ENCODE results near the gene FAM110C. TPM values are rescaled to one million over a fixed set of nuclear protein-coding genes. Genes with fewer than 3 reads are reported as not detected.
A peak's percentile ranks its signal among the peaks of the same experiment; 100 is the strongest.
"Not testable (repeated sequence)": the region's sequence is repeated elsewhere in the genome, so short reads cannot be mapped to it uniquely, and the experiment has no call there.

FAM110C gene
- total RNA-seq, 2 experiments from 2014 or later, result 0.79 to 0.96 TPM

- peak; percentile 64 for DNase-seq
Measured at GRCh38 chr2:32068-32467, 14.2 kb downstream of the FAM110C start.

GRCh38 chr2:29253-29652 lies 17.1 kb downstream of the FAM110C start:
- intact Hi-C loops (cut with micrococcal nuclease), result no loop called here
- H3K27ac Mint-ChIP-seq, result no peak overlapping the region
- ATAC-seq, result no peak

More at GRCh38 chr2:32068-32467, 14.2 kb downstream of the FAM110C start:
- H3K9me3 Mint-ChIP-seq, result no peaks in the 10 kb centered on the region
- ATAC-seq, result peak; percentile 36
- H3K4me1 Mint-ChIP-seq (ENCODE audit: low read depth), result peaks cover 30% of the 10 kb centered on the region
- ChIA-PET POLR2A (no interaction called here), CTCF (no interaction called here)
- no peaks in the 10 kb centered on the region for H3K27me3 Mint-ChIP-seq
- no peak overlapping the region for H3K4me3 Mint-ChIP-seq
- no peak for TF ChIP-seq CTCF (IDR thresholded peaks at IDR 0.05)
- no peak overlapping the region for H3K27ac Mint-ChIP-seq
- intact Hi-C loops (cut with micrococcal nuclease), result no loop called here
- no peaks in the 10 kb centered on the region for H3K36me3 Mint-ChIP-seq (ENCODE audit: low read depth)

GRCh38 chr2:28406-28975 lies 17.8 kb downstream of the FAM110C start:
- ChIA-PET POLR2A (no interaction called here), CTCF (interaction anchor here (1.0 to 1.5 kb wide), 2 partner anchors 9 to 17 kb away, joined by 4 to 5 read pairs; no protein-coding TSS in a partner anchor)

More at GRCh38 chr2:29253-29652, 17.1 kb downstream of the FAM110C start:
- Mint-ChIP-seq H3K36me3 (ENCODE audit: low read depth) (no peaks in the 10 kb centered on the region), H3K27me3 (no peaks in the 10 kb centered on the region), H3K9me3 (no peaks in the 10 kb centered on the region), H3K4me3 (no peak overlapping the region), H3K4me1 (ENCODE audit: low read depth) (peaks cover 30% of the 10 kb centered on the region)
- no peak for DNase-seq
- TF ChIP-seq CTCF (IDR thresholded peaks at IDR 0.05), result no peak
- ChIA-PET POLR2A (no interaction called here), CTCF (no interaction called here)

GRCh38 chr2:26891-27290 lies 19.4 kb downstream of the FAM110C start:
- Mint-ChIP-seq H3K27ac (no peak overlapping the region), H3K9me3 (no peaks in the 10 kb centered on the region), H3K36me3 (ENCODE audit: low read depth) (no peaks in the 10 kb centered on the region), H3K4me3 (no peak overlapping the region), H3K27me3 (no peaks in the 10 kb centered on the region), H3K4me1 (ENCODE audit: low read depth) (peaks cover 19% of the 10 kb centered on the region)
- intact Hi-C loops (cut with micrococcal nuclease), result no loop called here
- no peak for TF ChIP-seq CTCF (IDR thresholded peaks at IDR 0.05)
- CTCF ChIA-PET, result no interaction called here
- POLR2A ChIA-PET, result no interaction called here
- no peak for DNase-seq
- no peak for ATAC-seq

More at GRCh38 chr2:28406-28975, 17.8 kb downstream of the FAM110C start:
- Mint-ChIP-seq H3K27ac (no peak overlapping the region), H3K9me3 (no peaks in the 10 kb centered on the region), H3K4me1 (ENCODE audit: low read depth) (peaks cover 27% of the 10 kb centered on the region), H3K36me3 (ENCODE audit: low read depth) (no peaks in the 10 kb centered on the region), H3K4me3 (no peak overlapping the region), H3K27me3 (no peaks in the 10 kb centered on the region)
- intact Hi-C loops (cut with micrococcal nuclease), result no loop called here
- no peak for DNase-seq
- no peak for ATAC-seq
- TF ChIP-seq CTCF (IDR thresholded peaks at IDR 0.05), result no peak

- CTCF ChIA-PET, result interaction anchor here (1.2 kb wide), 1 partner anchor 14 kb away, joined by 5 read pairs; no protein-coding TSS in a partner anchor
- no peak for TF ChIP-seq CTCF (IDR thresholded peaks at IDR 0.05)
- H3K4me1 Mint-ChIP-seq (ENCODE audit: low read depth), result peaks cover 19% of the 10 kb centered on the region
- DNase-seq (no peak), ATAC-seq (no peak)
- H3K27ac Mint-ChIP-seq, result no peak overlapping the region
- POLR2A ChIA-PET, result no interaction called here
- H3K4me3 Mint-ChIP-seq, result no peak overlapping the region
- intact Hi-C loops (cut with micrococcal nuclease), result no loop called here
- no peaks in the 10 kb centered on the region for H3K27me3 Mint-ChIP-seq
- H3K36me3 Mint-ChIP-seq (ENCODE audit: low read depth), result no peaks in the 10 kb centered on the region
- no peaks in the 10 kb centered on the region for H3K9me3 Mint-ChIP-seq
Measured at GRCh38 chr2:25543-25942, 20.8 kb downstream of the FAM110C start.

- H3K36me3 Mint-ChIP-seq (ENCODE audit: low read depth); intact Hi-C loops (cut with micrococcal nuclease); H3K27me3 Mint-ChIP-seq; DNase-seq; POLR2A ChIA-PET; H3K4me3 Mint-ChIP-seq; ATAC-seq; H3K27ac Mint-ChIP-seq; H3K9me3 Mint-ChIP-seq: not testable (repeated sequence)
- H3K4me1 Mint-ChIP-seq (ENCODE audit: low read depth), result peaks cover 19% of the 10 kb centered on the region
- CTCF ChIA-PET, result interaction anchor here (3.2 kb wide), 1 partner anchor 13 kb away, joined by 13 read pairs; no protein-coding TSS in a partner anchor
Measured at GRCh38 chr2:24591-24990, 21.7 kb downstream of the FAM110C start.
